HG03469 (cell line): Measurements from ENCODE around the gene RPEL1.
"Not testable (repeated sequence)": the region's sequence is repeated elsewhere in the genome, so short reads cannot be mapped to it uniquely, and the experiment has no call there.

Source experiments
- ATAC-seq: cut with Tn5 transposase; IDR thresholded peaks from one replicate; pipeline ENCODE4 v1.9.1; 2021; ENCODE audit warnings: mild to moderate bottlenecking, moderate library complexity, moderate number of reproducible peaks; ENCODE audit not compliant: unreplicated experiment

Gene RPEL1

GRCh38 chr10:103245587-103245986 is at the start of gene RPEL1:
Gene RPEL1, plus strand, starts transcription at chr10:103245887. Its CDS starts 110 bp downstream, at chr10:103245997.
- ATAC-seq, result not testable (repeated sequence)

- no peak for ATAC-seq
Observed at GRCh38 chr10:103196516-103196915, 49.2 kb upstream of the RPEL1 start.

GRCh38 chr10:103197174-103197573 is 48.5 kb upstream of the RPEL1 start:
- no peak for ATAC-seq

- ATAC-seq, result no peak
Observed at GRCh38 chr10:103197903-103198302, 47.8 kb upstream of the RPEL1 start.

- no peak for ATAC-seq
Observed at GRCh38 chr10:103198648-103199047, 47.0 kb upstream of the RPEL1 start.

GRCh38 chr10:103199488-103199887 is 46.2 kb upstream of the RPEL1 start:
- no peak for ATAC-seq

GRCh38 chr10:103202319-103202718 is 43.4 kb upstream of the RPEL1 start:
- ATAC-seq, result no peak

- ATAC-seq, result no peak
Observed at GRCh38 chr10:103203466-103203865, 42.2 kb upstream of the RPEL1 start.

- ATAC-seq, result no peak
Observed at GRCh38 chr10:103204353-103205255, 41.1 kb upstream of the RPEL1 start.

GRCh38 chr10:103205401-103205800 is 40.3 kb upstream of the RPEL1 start:
- ATAC-seq, result not testable (repeated sequence)

- not testable (repeated sequence) for ATAC-seq
Observed at GRCh38 chr10:103206715-103207114, 39.0 kb upstream of the RPEL1 start.

- ATAC-seq, result no peak
Observed at GRCh38 chr10:103207141-103207540, 38.5 kb upstream of the RPEL1 start.

GRCh38 chr10:103207643-103208042 is 38.0 kb upstream of the RPEL1 start:
- ATAC-seq, result not testable (repeated sequence)

GRCh38 chr10:103210262-103210661 is 35.4 kb upstream of the RPEL1 start:
- not testable (repeated sequence) for ATAC-seq

GRCh38 chr10:103215601-103216000 is 30.1 kb upstream of the RPEL1 start:
- no peak for ATAC-seq

- ATAC-seq, result not testable (repeated sequence)
Observed at GRCh38 chr10:103216362-103216761, 29.3 kb upstream of the RPEL1 start.

- no peak for ATAC-seq
Observed at GRCh38 chr10:103224133-103224532, 21.6 kb upstream of the RPEL1 start.

GRCh38 chr10:103224721-103225120 is 21.0 kb upstream of the RPEL1 start:
- ATAC-seq, result not testable (repeated sequence)

- ATAC-seq, result no peak
Observed at GRCh38 chr10:103225939-103226338, 19.7 kb upstream of the RPEL1 start.

GRCh38 chr10:103227416-103227815 is 18.3 kb upstream of the RPEL1 start:
- no peak for ATAC-seq

- ATAC-seq, result no peak
Observed at GRCh38 chr10:103231047-103231551, 14.6 kb upstream of the RPEL1 start.

- no peak for ATAC-seq
Observed at GRCh38 chr10:103232131-103232673, 13.5 kb upstream of the RPEL1 start.
